GM23338 (cell line): ENCODE data around the gene MRPL24. TPM values are rescaled to one million over a fixed set of nuclear protein-coding genes. Genes with fewer than 3 reads are reported as not detected.

ENCODE experiments used
- ATAC-seq: fragments of 200-7000 bp; cut with Tn5 transposase; 3 replicates; pipeline ENCODE4 v1.9.1; 2020
- DNase-seq: peaks from one replicate; pipeline ENCODE4 v3.0.0-alpha.2; 2015; ENCODE audit warnings: low spot score
- H2AFZ ChIP-seq: fragments of 200-600 bp; sonication (generic); 2 replicates; pipeline ENCODE4 v1.8.0; 2016; ENCODE audit warnings: antibody characterized with exemption, mild to moderate bottlenecking, moderate library complexity
- H3F3A ChIP-seq: fragments of 200-600 bp; sonication (generic); replicated peaks from 2 replicates; pipeline ENCODE4 v1.8.0; 2017; ENCODE audit warnings: antibody characterized with exemption, mixed run types, low read depth
- H3K27ac ChIP-seq: fragments of 200-600 bp; sonication (generic); 2 replicates; pipeline ENCODE4 v1.6.1; 2016; ENCODE audit warnings: low read depth
- H3K27me3 ChIP-seq: fragments of 200-600 bp; sonication (generic); 2 replicates; pipeline ENCODE4 v1.8.0; 2016; ENCODE audit warnings: mild to moderate bottlenecking, mixed run types, moderate library complexity; ENCODE audit not compliant: insufficient read depth
- H3K36me3 ChIP-seq: fragments of 200-600 bp; sonication (generic); 2 replicates; pipeline ENCODE4 v1.8.0; 2016; ENCODE audit warnings: mild to moderate bottlenecking; ENCODE audit not compliant: insufficient read depth
- H3K4me1 ChIP-seq: fragments of 200-600 bp; sonication (generic); 2 replicates; pipeline ENCODE4 v1.8.0; 2016; ENCODE audit warnings: mild to moderate bottlenecking, moderate library complexity; ENCODE audit not compliant: insufficient read depth
- H3K4me2 ChIP-seq: fragments of 200-600 bp; sonication (generic); 2 replicates; pipeline ENCODE4 v1.7.1; 2017; ENCODE audit warnings: mixed run types
- H3K4me3 ChIP-seq: fragments of 200-600 bp; sonication (generic); 2 replicates; pipeline ENCODE4 v1.6.1; 2016; ENCODE audit warnings: mixed run types
- H3K79me2 ChIP-seq: fragments of 200-600 bp; sonication (generic); replicated peaks from 2 replicates; pipeline ENCODE4 v1.8.0; 2017; ENCODE audit warnings: mild to moderate bottlenecking; ENCODE audit not compliant: insufficient read depth
- H3K9me2 ChIP-seq: fragments of 200-600 bp; sonication (generic); 2 replicates; pipeline ENCODE4 v1.8.0; 2017; ENCODE audit not compliant: insufficient read depth
- H4K20me1 ChIP-seq: fragments of 200-600 bp; sonication (generic); replicated peaks from 2 replicates; pipeline ENCODE4 v1.8.0; 2017; ENCODE audit warnings: mild to moderate bottlenecking; ENCODE audit not compliant: insufficient read depth
- H3K27ac Mint-ChIP-seq: 2 replicates; pipeline ENCODE4 v1.8.0; 2020; ENCODE audit warnings: inconsistent platforms, mild to moderate bottlenecking, moderate library complexity, mixed read lengths
- H3K27me3 Mint-ChIP-seq: 3 replicates; pipeline ENCODE4 v1.8.0; 2022; ENCODE audit warnings: low read depth, mild to moderate bottlenecking, moderate library complexity, mixed read lengths, inconsistent platforms; ENCODE audit not compliant: insufficient read depth, poor library complexity
- H3K36me3 Mint-ChIP-seq: 3 replicates; pipeline ENCODE4 v1.8.0; 2021; ENCODE audit warnings: low read depth, mild to moderate bottlenecking, inconsistent platforms, moderate library complexity, mixed read lengths
- H3K4me1 Mint-ChIP-seq: 3 replicates; pipeline ENCODE4 v1.8.0; 2020; ENCODE audit warnings: mild to moderate bottlenecking, inconsistent platforms, mixed read lengths
- H3K4me3 Mint-ChIP-seq: 3 replicates; pipeline ENCODE4 v1.8.0; 2021; ENCODE audit warnings: moderate library complexity, mild to moderate bottlenecking, inconsistent platforms, mixed read lengths
- H3K9me3 Mint-ChIP-seq: 3 replicates; pipeline ENCODE4 v1.8.0; 2020; ENCODE audit warnings: moderate library complexity, mild to moderate bottlenecking, inconsistent platforms, mixed read lengths
- EZH2phosphoT487 ChIP-seq: fragments of 200-600 bp; sonication (generic); IDR thresholded peaks from one replicate; pipeline ENCODE4 v1.8.1; 2018; ENCODE audit warnings: antibody characterized with exemption; ENCODE audit not compliant: unreplicated experiment
- JUNB ChIP-seq: IDR thresholded peaks from one replicate; pipeline ENCODE4 v1.6.1; 2016; ENCODE audit warnings: antibody characterized with exemption; ENCODE audit not compliant: unreplicated experiment
- NANOG ChIP-seq: IDR thresholded peaks from 2 replicates; pipeline ENCODE4 v1.6.1; 2016; ENCODE audit warnings: antibody characterized with exemption, borderline replicate concordance
- POLR2AphosphoS5 ChIP-seq: IDR thresholded peaks from 2 replicates; pipeline ENCODE4 v1.6.1; 2016; ENCODE audit warnings: antibody characterized with exemption, low read depth
- STAT1 ChIP-seq: IDR thresholded peaks from one replicate; pipeline ENCODE4 v1.6.1; 2016; ENCODE audit warnings: antibody characterized with exemption; ENCODE audit not compliant: unreplicated experiment
- polyA plus RNA-seq: library from polyadenylated mRNA; unstranded; fragments of >200 nt; fragmentation: Nextera tagmentation; extraction: Ambion mirVana; gene quantifications from 2 replicates; pipeline ENCODE4 v1.2.1, GENCODE V29; 2016
- total RNA-seq: library from RNA; depleted of rRNA; stranded (reverse); fragments of >200 nt; shearing (Covaris generic); gene quantifications from 2 replicates; pipeline ENCODE4 v1.2.3, GENCODE V29; 2014
- TF ChIP-seq, protein P1 (sequence below), 2 experiments: fragments of 200-600 bp in 1 of 2; sonication (generic) in 1 of 2; conservative IDR thresholded peaks; 2 replicates each; pipeline versions ENCODE4 v1.5.1 to v1.6.1; 2016 to 2017; ENCODE audit warnings: antibody characterized with exemption in 2 of 2, low read depth in 2 of 2, mild to moderate bottlenecking in 2 of 2, moderate library complexity in 1 of 2
- TF ChIP-seq, protein P2 (sequence below): IDR thresholded peaks from one replicate; pipeline ENCODE4 v1.6.1; 2018; ENCODE audit warnings: antibody characterized with exemption; ENCODE audit not compliant: unreplicated experiment
- TF ChIP-seq, protein P3 (sequence below): fragments of 250-450 bp; sonication (Bioruptor Pico); IDR thresholded peaks from 2 replicates; pipeline ENCODE4 v1.5.0; 2020; ENCODE audit warnings: mild to moderate bottlenecking, moderate library complexity

The MRPL24 gene
- total and polyA plus RNA-seq, 2 experiments from 2014 or later: 18.8 to 45.7 TPM

- TF ChIP-seq, protein P1, sequence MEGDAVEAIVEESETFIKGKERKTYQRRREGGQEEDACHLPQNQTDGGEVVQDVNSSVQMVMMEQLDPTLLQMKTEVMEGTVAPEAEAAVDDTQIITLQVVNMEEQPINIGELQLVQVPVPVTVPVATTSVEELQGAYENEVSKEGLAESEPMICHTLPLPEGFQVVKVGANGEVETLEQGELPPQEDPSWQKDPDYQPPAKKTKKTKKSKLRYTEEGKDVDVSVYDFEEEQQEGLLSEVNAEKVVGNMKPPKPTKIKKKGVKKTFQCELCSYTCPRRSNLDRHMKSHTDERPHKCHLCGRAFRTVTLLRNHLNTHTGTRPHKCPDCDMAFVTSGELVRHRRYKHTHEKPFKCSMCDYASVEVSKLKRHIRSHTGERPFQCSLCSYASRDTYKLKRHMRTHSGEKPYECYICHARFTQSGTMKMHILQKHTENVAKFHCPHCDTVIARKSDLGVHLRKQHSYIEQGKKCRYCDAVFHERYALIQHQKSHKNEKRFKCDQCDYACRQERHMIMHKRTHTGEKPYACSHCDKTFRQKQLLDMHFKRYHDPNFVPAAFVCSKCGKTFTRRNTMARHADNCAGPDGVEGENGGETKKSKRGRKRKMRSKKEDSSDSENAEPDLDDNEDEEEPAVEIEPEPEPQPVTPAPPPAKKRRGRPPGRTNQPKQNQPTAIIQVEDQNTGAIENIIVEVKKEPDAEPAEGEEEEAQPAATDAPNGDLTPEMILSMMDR (conservative IDR thresholded peaks at IDR 0.05; ENCODE audit: low read depth in 2 of 2): no peak
- TF ChIP-seq EZH2phosphoT487: no peak
- TF ChIP-seq, protein P2, sequence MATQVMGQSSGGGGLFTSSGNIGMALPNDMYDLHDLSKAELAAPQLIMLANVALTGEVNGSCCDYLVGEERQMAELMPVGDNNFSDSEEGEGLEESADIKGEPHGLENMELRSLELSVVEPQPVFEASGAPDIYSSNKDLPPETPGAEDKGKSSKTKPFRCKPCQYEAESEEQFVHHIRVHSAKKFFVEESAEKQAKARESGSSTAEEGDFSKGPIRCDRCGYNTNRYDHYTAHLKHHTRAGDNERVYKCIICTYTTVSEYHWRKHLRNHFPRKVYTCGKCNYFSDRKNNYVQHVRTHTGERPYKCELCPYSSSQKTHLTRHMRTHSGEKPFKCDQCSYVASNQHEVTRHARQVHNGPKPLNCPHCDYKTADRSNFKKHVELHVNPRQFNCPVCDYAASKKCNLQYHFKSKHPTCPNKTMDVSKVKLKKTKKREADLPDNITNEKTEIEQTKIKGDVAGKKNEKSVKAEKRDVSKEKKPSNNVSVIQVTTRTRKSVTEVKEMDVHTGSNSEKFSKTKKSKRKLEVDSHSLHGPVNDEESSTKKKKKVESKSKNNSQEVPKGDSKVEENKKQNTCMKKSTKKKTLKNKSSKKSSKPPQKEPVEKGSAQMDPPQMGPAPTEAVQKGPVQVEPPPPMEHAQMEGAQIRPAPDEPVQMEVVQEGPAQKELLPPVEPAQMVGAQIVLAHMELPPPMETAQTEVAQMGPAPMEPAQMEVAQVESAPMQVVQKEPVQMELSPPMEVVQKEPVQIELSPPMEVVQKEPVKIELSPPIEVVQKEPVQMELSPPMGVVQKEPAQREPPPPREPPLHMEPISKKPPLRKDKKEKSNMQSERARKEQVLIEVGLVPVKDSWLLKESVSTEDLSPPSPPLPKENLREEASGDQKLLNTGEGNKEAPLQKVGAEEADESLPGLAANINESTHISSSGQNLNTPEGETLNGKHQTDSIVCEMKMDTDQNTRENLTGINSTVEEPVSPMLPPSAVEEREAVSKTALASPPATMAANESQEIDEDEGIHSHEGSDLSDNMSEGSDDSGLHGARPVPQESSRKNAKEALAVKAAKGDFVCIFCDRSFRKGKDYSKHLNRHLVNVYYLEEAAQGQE: no peak
Observed at GRCh38 chr1:156756355-156756754, 15.5 kb upstream of the MRPL24 start (continued).

- H3K27ac Mint-ChIP-seq: no peak overlapping the region
- Histone ChIP-seq H3K27ac (no peak overlapping the region), H3K4me1 (peaks cover 16% of the 10 kb centered on the region; the same call in 1 of the 2 replicates), H4K20me1 (no peaks in the 10 kb centered on the region), H3K4me3 (no peak overlapping the region), H3K9me2 (no peaks in the 10 kb centered on the region), H3K27me3 (no peaks in the 10 kb centered on the region), H3K4me2 (no peak overlapping the region), H3F3A (peaks cover 11% of the 10 kb centered on the region; the same call in 1 of the 2 replicates), H3K36me3 (no peaks in the 10 kb centered on the region), H2AFZ (no peak overlapping the region), H3K79me2 (peaks cover 19% of the 10 kb centered on the region)
- ATAC-seq: no peak
- no peaks in the 10 kb centered on the region for H3K9me3 Mint-ChIP-seq
- DNase-seq: no peak
- no peak overlapping the region for H3K4me3 Mint-ChIP-seq
- H3K4me1 Mint-ChIP-seq: peaks cover 10% of the 10 kb centered on the region
- TF ChIP-seq POLR2AphosphoS5 (no peak), NANOG (no peak)
- H3K27me3 Mint-ChIP-seq: peaks cover 13% of the 10 kb centered on the region
- 0 out of 3 replicates have a peak, but pooled peaks cover 2% of the 10 kb centered on the region for H3K36me3 Mint-ChIP-seq
Observed at GRCh38 chr1:156755527-156755950, 14.7 kb upstream of the MRPL24 start.

- Mint-ChIP-seq H3K27ac (no peak overlapping the region), H3K4me1 (peaks cover 19% of the 10 kb centered on the region), H3K9me3 (no peaks in the 10 kb centered on the region), H3K4me3 (no peak overlapping the region; the same call in 2 of the 3 replicates), H3K27me3 (peaks cover 13% of the 10 kb centered on the region), H3K36me3 (peaks cover 14% of the 10 kb centered on the region; the same call in 2 of the 3 replicates)
- H3F3A ChIP-seq: peaks cover 11% of the 10 kb centered on the region
- H3K4me2 ChIP-seq: no peak overlapping the region
- ATAC-seq (no peak), DNase-seq (no peak)
- H3K27me3 ChIP-seq: no peaks in the 10 kb centered on the region
- 0 out of 2 replicates have a peak overlapping the region, but pooled peaks have one; percentile 27 for H3K27ac ChIP-seq
- peaks cover 33% of the 10 kb centered on the region for H3K79me2 ChIP-seq
- no peak overlapping the region for H3K4me3 ChIP-seq
- peaks cover 21% of the 10 kb centered on the region for H3K4me1 ChIP-seq
- no peaks in the 10 kb centered on the region for H3K9me2 ChIP-seq
- peaks cover 4% of the 10 kb centered on the region; the same call in 1 of the 2 replicates for H4K20me1 ChIP-seq
- no peaks in the 10 kb centered on the region for H3K36me3 ChIP-seq
- no peak overlapping the region for H2AFZ ChIP-seq
- TF ChIP-seq JUNB (no peak), STAT1 (no peak)
- TF ChIP-seq, protein P3, sequence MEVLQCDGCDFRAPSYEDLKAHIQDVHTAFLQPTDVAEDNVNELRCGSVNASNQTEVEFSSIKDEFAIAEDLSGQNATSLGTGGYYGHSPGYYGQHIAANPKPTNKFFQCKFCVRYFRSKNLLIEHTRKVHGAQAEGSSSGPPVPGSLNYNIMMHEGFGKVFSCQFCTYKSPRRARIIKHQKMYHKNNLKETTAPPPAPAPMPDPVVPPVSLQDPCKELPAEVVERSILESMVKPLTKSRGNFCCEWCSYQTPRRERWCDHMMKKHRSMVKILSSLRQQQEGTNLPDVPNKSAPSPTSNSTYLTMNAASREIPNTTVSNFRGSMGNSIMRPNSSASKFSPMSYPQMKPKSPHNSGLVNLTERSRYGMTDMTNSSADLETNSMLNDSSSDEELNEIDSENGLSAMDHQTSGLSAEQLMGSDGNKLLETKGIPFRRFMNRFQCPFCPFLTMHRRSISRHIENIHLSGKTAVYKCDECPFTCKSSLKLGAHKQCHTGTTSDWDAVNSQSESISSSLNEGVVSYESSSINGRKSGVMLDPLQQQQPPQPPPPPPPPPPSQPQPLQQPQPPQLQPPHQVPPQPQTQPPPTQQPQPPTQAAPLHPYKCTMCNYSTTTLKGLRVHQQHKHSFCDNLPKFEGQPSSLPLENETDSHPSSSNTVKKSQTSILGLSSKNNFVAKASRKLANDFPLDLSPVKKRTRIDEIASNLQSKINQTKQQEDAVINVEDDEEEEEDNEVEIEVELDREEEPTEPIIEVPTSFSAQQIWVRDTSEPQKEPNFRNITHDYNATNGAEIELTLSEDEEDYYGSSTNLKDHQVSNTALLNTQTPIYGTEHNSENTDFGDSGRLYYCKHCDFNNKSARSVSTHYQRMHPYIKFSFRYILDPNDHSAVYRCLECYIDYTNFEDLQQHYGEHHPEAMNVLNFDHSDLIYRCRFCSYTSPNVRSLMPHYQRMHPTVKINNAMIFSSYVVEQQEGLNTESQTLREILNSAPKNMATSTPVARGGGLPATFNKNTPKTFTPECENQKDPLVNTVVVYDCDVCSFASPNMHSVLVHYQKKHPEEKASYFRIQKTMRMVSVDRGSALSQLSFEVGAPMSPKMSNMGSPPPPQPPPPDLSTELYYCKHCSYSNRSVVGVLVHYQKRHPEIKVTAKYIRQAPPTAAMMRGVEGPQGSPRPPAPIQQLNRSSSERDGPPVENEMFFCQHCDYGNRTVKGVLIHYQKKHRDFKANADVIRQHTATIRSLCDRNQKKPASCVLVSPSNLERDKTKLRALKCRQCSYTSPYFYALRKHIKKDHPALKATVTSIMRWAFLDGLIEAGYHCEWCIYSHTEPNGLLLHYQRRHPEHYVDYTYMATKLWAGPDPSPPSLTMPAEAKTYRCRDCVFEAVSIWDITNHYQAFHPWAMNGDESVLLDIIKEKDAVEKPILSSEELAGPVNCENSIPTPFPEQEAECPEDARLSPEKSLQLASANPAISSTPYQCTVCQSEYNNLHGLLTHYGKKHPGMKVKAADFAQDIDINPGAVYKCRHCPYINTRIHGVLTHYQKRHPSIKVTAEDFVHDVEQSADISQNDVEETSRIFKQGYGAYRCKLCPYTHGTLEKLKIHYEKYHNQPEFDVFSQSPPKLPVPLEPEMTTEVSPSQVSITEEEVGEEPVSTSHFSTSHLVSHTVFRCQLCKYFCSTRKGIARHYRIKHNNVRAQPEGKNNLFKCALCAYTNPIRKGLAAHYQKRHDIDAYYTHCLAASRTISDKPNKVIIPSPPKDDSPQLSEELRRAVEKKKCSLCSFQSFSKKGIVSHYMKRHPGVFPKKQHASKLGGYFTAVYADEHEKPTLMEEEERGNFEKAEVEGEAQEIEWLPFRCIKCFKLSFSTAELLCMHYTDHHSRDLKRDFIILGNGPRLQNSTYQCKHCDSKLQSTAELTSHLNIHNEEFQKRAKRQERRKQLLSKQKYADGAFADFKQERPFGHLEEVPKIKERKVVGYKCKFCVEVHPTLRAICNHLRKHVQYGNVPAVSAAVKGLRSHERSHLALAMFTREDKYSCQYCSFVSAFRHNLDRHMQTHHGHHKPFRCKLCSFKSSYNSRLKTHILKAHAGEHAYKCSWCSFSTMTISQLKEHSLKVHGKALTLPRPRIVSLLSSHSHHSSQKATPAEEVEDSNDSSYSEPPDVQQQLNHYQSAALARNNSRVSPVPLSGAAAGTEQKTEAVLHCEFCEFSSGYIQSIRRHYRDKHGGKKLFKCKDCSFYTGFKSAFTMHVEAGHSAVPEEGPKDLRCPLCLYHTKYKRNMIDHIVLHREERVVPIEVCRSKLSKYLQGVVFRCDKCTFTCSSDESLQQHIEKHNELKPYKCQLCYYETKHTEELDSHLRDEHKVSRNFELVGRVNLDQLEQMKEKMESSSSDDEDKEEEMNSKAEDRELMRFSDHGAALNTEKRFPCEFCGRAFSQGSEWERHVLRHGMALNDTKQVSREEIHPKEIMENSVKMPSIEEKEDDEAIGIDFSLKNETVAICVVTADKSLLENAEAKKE (CRISPR knock-in tag): no peak
Observed at GRCh38 chr1:156754219-156754618, 13.3 kb upstream of the MRPL24 start.
